ENCODE results near the gene ZNF423.

The ZNF423 gene

GRCh38 chr16:49653577-49653976 lies 202.3 kb downstream of the ZNF423 start:
- H3K9ac ChIP-seq = no peak overlapping the region
- no peak overlapping the region for H3K4me2 ChIP-seq (ENCODE audit: low read length)
- no peak for TF ChIP-seq CTCF (IDR thresholded peaks at IDR 0.05)
- H3K27me3 ChIP-seq (ENCODE audit: control insufficient read depth, insufficient read depth, low read length) = no peaks in the 10 kb centered on the region
- no peaks in the 10 kb centered on the region for H3K4me1 ChIP-seq
- H3K36me3 ChIP-seq (ENCODE audit: control insufficient read depth, insufficient read depth, low read length) = no peaks in the 10 kb centered on the region
- no peak overlapping the region for H2AFZ ChIP-seq
- H3K9me3 ChIP-seq (ENCODE audit: control insufficient read depth, low read length) = no peaks in the 10 kb centered on the region
- H3K27ac ChIP-seq = no peak overlapping the region
- no peaks in the 10 kb centered on the region for H3K79me2 ChIP-seq
- H3K4me3 ChIP-seq (ENCODE audit: low read depth, low read length) = no peak overlapping the region

GRCh38 chr16:49653173-49653570 lies 202.7 kb downstream of the ZNF423 start:
- Histone ChIP-seq H3K4me2 (ENCODE audit: low read length) (no peak overlapping the region), H2AFZ (no peak overlapping the region), H3K27me3 (ENCODE audit: control insufficient read depth, insufficient read depth, low read length) (no peaks in the 10 kb centered on the region), H3K4me1 (no peaks in the 10 kb centered on the region), H3K36me3 (ENCODE audit: control insufficient read depth, insufficient read depth, low read length) (no peaks in the 10 kb centered on the region), H3K27ac (no peak overlapping the region), H3K4me3 (ENCODE audit: low read depth, low read length) (no peak overlapping the region), H3K9ac (no peak overlapping the region), H3K9me3 (ENCODE audit: control insufficient read depth, low read length) (no peaks in the 10 kb centered on the region), H3K79me2 (no peaks in the 10 kb centered on the region)
- no peak for TF ChIP-seq CTCF (IDR thresholded peaks at IDR 0.05)

- Histone ChIP-seq H3K27ac (no peak overlapping the region), H3K79me2 (no peaks in the 10 kb centered on the region), H3K4me3 (ENCODE audit: low read depth, low read length) (no peak overlapping the region), H3K27me3 (ENCODE audit: control insufficient read depth, insufficient read depth, low read length) (no peaks in the 10 kb centered on the region), H3K4me1 (no peaks in the 10 kb centered on the region), H3K36me3 (ENCODE audit: control insufficient read depth, insufficient read depth, low read length) (no peaks in the 10 kb centered on the region), H3K9me3 (ENCODE audit: control insufficient read depth, low read length) (no peaks in the 10 kb centered on the region), H3K4me2 (ENCODE audit: low read length) (no peak overlapping the region), H2AFZ (no peak overlapping the region), H3K9ac (no peak overlapping the region)
- no peak for TF ChIP-seq CTCF (IDR thresholded peaks at IDR 0.05)
Measured at GRCh38 chr16:49652456-49653172, 203.3 kb downstream of the ZNF423 start.

- H3K27ac ChIP-seq = no peak overlapping the region
- H3K4me1 ChIP-seq = no peaks in the 10 kb centered on the region
- TF ChIP-seq CTCF (IDR thresholded peaks at IDR 0.05) = no peak
- no peak overlapping the region for H3K4me2 ChIP-seq (ENCODE audit: low read length)
- no peaks in the 10 kb centered on the region for H3K27me3 ChIP-seq (ENCODE audit: control insufficient read depth, insufficient read depth, low read length)
- H3K9me3 ChIP-seq (ENCODE audit: control insufficient read depth, low read length) = no peaks in the 10 kb centered on the region
- no peak overlapping the region for H3K9ac ChIP-seq
- H3K36me3 ChIP-seq (ENCODE audit: control insufficient read depth, insufficient read depth, low read length) = no peaks in the 10 kb centered on the region
- no peak overlapping the region for H2AFZ ChIP-seq
- no peak overlapping the region for H3K4me3 ChIP-seq (ENCODE audit: low read depth, low read length)
- H3K79me2 ChIP-seq = no peaks in the 10 kb centered on the region
Measured at GRCh38 chr16:49651996-49652395, 203.9 kb downstream of the ZNF423 start.

GRCh38 chr16:49651226-49651625 lies 204.7 kb downstream of the ZNF423 start:
- no peaks in the 10 kb centered on the region for H3K27me3 ChIP-seq (ENCODE audit: control insufficient read depth, insufficient read depth, low read length)
- no peak overlapping the region for H3K4me3 ChIP-seq (ENCODE audit: low read depth, low read length)
- H3K9ac ChIP-seq = no peak overlapping the region
- no peak overlapping the region for H2AFZ ChIP-seq
- no peaks in the 10 kb centered on the region for H3K36me3 ChIP-seq (ENCODE audit: control insufficient read depth, insufficient read depth, low read length)
- no peak overlapping the region for H3K4me2 ChIP-seq (ENCODE audit: low read length)
- no peaks in the 10 kb centered on the region for H3K4me1 ChIP-seq
- no peak for TF ChIP-seq CTCF (IDR thresholded peaks at IDR 0.05)
- H3K79me2 ChIP-seq = no peaks in the 10 kb centered on the region
- H3K9me3 ChIP-seq (ENCODE audit: control insufficient read depth, low read length) = no peaks in the 10 kb centered on the region
- no peak overlapping the region for H3K27ac ChIP-seq
